OCI-LY1 (cell line): Measurements from ENCODE around the gene SASH3.
A peak's percentile ranks its signal among the peaks of the same experiment; 100 is the strongest.

Experiments used
- H2AFZ ChIP-seq: fragments of 200-600 bp; sonication (generic), shearing (Covaris generic); 2 replicates; pipeline ENCODE4 v1.6.0; 2014; ENCODE audit warnings: antibody characterized with exemption, mild to moderate bottlenecking, low read length
- H3F3A ChIP-seq: fragments of 200-600 bp; sonication (generic), shearing (Covaris generic); 2 replicates; pipeline ENCODE4 v1.6.0; 2014; ENCODE audit warnings: mild to moderate bottlenecking, antibody characterized with exemption, low read length, moderate library complexity; ENCODE audit not compliant: insufficient read depth
- H3K27ac ChIP-seq: fragments of 200-600 bp; sonication (generic); 2 replicates; pipeline ENCODE4 v1.5.1; 2014; ENCODE audit warnings: low read length, mixed run types, mild to moderate bottlenecking, low read depth; ENCODE audit not compliant: poor library complexity, severe bottlenecking
- H3K27me3 ChIP-seq: fragments of 200-600 bp; sonication (generic); 2 replicates; pipeline ENCODE4 v1.6.0; 2014; ENCODE audit warnings: antibody characterized with exemption, mild to moderate bottlenecking, low read length, moderate library complexity; ENCODE audit not compliant: insufficient read depth
- H3K36me3 ChIP-seq: fragments of 200-600 bp; sonication (generic); 2 replicates; pipeline ENCODE4 v1.6.1; 2014; ENCODE audit warnings: mild to moderate bottlenecking, antibody characterized with exemption, low read length, moderate library complexity, mixed read lengths; ENCODE audit not compliant: insufficient read depth
- H3K4me1 ChIP-seq: fragments of 200-600 bp; sonication (generic); 2 replicates; pipeline ENCODE4 v1.5.1; 2014; ENCODE audit warnings: mild to moderate bottlenecking, low read length, moderate library complexity; ENCODE audit not compliant: insufficient read depth, severe bottlenecking
- H3K4me2 ChIP-seq: fragments of 200-600 bp; sonication (generic), shearing (Covaris generic); 2 replicates; pipeline ENCODE4 v1.6.1; 2014; ENCODE audit warnings: low read length
- H3K4me3 ChIP-seq: fragments of 200-600 bp; sonication (generic); 2 replicates; pipeline ENCODE4 v1.5.1; 2014; ENCODE audit warnings: low read length, low read depth, mild to moderate bottlenecking, mixed read lengths; ENCODE audit not compliant: poor library complexity, severe bottlenecking
- H3K79me2 ChIP-seq: fragments of 200-600 bp; shearing (Covaris generic); 2 replicates; pipeline ENCODE4 v1.6.1; 2016; ENCODE audit warnings: mixed run types, low read length, mixed read lengths; ENCODE audit not compliant: insufficient read depth
- H3K9ac ChIP-seq: fragments of 200-600 bp; sonication (generic), shearing (Covaris generic); 2 replicates; pipeline ENCODE4 v1.6.1; 2014; ENCODE audit warnings: mild to moderate bottlenecking, low read length, mixed read lengths
- H3K9me2 ChIP-seq: fragments of 200-600 bp; sonication (generic), shearing (Covaris generic); 2 replicates; pipeline ENCODE4 v1.6.1; 2014; ENCODE audit warnings: low read depth, mild to moderate bottlenecking, low read length, mixed read lengths
- H3K9me3 ChIP-seq: fragments of 200-600 bp; shearing (Covaris generic); 2 replicates; pipeline ENCODE4 v1.6.1; 2014; ENCODE audit warnings: low read length, mixed read lengths
- H4K20me1 ChIP-seq: fragments of 200-600 bp; sonication (generic), shearing (Covaris generic); 2 replicates; pipeline ENCODE4 v1.6.0; 2016; ENCODE audit warnings: mild to moderate bottlenecking, low read length; ENCODE audit not compliant: insufficient read depth
- EZH2 ChIP-seq: fragments of 200-600 bp; sonication (generic), shearing (Covaris generic); IDR thresholded peaks from 2 replicates; pipeline ENCODE4 v1.8.0; 2017; ENCODE audit warnings: borderline replicate concordance, mixed run types, mild to moderate bottlenecking, antibody characterized with exemption, low read length, moderate library complexity, mixed read lengths
- TF ChIP-seq, protein P1 (sequence below): fragments of 200-600 bp; sonication (generic), shearing (Covaris generic); IDR thresholded peaks from 2 replicates; pipeline ENCODE4 v1.5.1; 2017; ENCODE audit warnings: mild to moderate bottlenecking, antibody characterized with exemption, low read length, moderate library complexity, mixed read lengths

Gene SASH3

DNA sequence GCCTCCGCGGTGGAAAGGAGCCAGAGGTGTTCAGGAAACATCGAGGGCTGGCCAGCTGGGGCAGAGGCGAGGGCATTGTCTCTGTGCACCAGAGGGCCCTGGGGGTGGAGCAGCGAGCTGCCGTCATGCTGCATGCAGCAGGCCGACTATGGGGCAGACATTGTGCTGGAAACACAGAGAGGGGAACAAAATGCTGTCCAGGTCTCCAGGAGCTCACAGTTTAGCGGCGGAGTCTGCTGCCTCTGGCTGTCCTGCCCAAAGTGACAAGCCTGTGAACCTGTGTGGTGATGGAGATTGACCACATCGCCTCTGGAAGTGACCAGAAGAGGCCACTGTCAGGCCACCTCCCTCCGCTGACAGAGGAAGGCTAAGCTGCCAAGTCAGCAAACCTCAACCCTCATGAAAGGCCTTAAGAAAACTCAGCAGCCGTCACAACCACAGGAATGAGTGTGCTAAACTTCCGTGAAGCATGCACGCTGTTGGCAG is 20.1 kb upstream of the SASH3 start:
- no peaks in the 10 kb centered on the region for H3F3A ChIP-seq
- H3K4me1 ChIP-seq: peaks cover 46% of the 10 kb centered on the region
- H3K9ac ChIP-seq: peak overlapping the region; percentile 6; the same call in 1 of the 2 replicates
- H3K4me2 ChIP-seq: peak overlapping the region; percentile 4; the same call in 1 of the 2 replicates
- H3K9me3 ChIP-seq: no peaks in the 10 kb centered on the region
- no peaks in the 10 kb centered on the region for H3K27me3 ChIP-seq
- peak overlapping the region; percentile 60 for H3K27ac ChIP-seq
- H3K79me2 ChIP-seq: no peaks in the 10 kb centered on the region
- no peak for TF ChIP-seq EZH2
- TF ChIP-seq, protein P1, sequence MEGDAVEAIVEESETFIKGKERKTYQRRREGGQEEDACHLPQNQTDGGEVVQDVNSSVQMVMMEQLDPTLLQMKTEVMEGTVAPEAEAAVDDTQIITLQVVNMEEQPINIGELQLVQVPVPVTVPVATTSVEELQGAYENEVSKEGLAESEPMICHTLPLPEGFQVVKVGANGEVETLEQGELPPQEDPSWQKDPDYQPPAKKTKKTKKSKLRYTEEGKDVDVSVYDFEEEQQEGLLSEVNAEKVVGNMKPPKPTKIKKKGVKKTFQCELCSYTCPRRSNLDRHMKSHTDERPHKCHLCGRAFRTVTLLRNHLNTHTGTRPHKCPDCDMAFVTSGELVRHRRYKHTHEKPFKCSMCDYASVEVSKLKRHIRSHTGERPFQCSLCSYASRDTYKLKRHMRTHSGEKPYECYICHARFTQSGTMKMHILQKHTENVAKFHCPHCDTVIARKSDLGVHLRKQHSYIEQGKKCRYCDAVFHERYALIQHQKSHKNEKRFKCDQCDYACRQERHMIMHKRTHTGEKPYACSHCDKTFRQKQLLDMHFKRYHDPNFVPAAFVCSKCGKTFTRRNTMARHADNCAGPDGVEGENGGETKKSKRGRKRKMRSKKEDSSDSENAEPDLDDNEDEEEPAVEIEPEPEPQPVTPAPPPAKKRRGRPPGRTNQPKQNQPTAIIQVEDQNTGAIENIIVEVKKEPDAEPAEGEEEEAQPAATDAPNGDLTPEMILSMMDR: peak; percentile 7; the same call in 1 of the 2 replicates
- H4K20me1 ChIP-seq: no peaks in the 10 kb centered on the region
- no peaks in the 10 kb centered on the region for H3K9me2 ChIP-seq
- H3K36me3 ChIP-seq: no peaks in the 10 kb centered on the region
- H2AFZ ChIP-seq: no peak overlapping the region
- no peak overlapping the region for H3K4me3 ChIP-seq

GRCh38 chrX:129760155-129760554 is 19.6 kb upstream of the SASH3 start:
- Histone ChIP-seq H3K27me3 (no peaks in the 10 kb centered on the region), H2AFZ (no peak overlapping the region), H3K4me3 (no peak overlapping the region), H3K27ac (peak overlapping the region; percentile 60), H3F3A (no peaks in the 10 kb centered on the region), H3K9me3 (no peaks in the 10 kb centered on the region), H4K20me1 (no peaks in the 10 kb centered on the region), H3K9me2 (no peaks in the 10 kb centered on the region), H3K4me1 (peaks cover 42% of the 10 kb centered on the region), H3K9ac (no peak overlapping the region; the same call in 1 of the 2 replicates), H3K4me2 (peak overlapping the region; percentile 4; the same call in 1 of the 2 replicates), H3K36me3 (no peaks in the 10 kb centered on the region), H3K79me2 (no peaks in the 10 kb centered on the region)
- TF ChIP-seq EZH2: no peak
- TF ChIP-seq, protein P1: no peak

GRCh38 chrX:129760981-129761380 is 18.8 kb upstream of the SASH3 start:
- no peaks in the 10 kb centered on the region for H3F3A ChIP-seq
- H4K20me1 ChIP-seq: no peaks in the 10 kb centered on the region
- TF ChIP-seq EZH2: no peak
- TF ChIP-seq, protein P1: no peak
- peaks cover 37% of the 10 kb centered on the region for H3K4me1 ChIP-seq
- H3K4me2 ChIP-seq: no peak overlapping the region
- no peak overlapping the region for H2AFZ ChIP-seq
- H3K9ac ChIP-seq: no peak overlapping the region
- no peaks in the 10 kb centered on the region for H3K36me3 ChIP-seq
- no peak overlapping the region for H3K4me3 ChIP-seq
- H3K9me2 ChIP-seq: no peaks in the 10 kb centered on the region
- H3K27ac ChIP-seq: peak overlapping the region; percentile 60
- H3K79me2 ChIP-seq: no peaks in the 10 kb centered on the region
- no peaks in the 10 kb centered on the region for H3K27me3 ChIP-seq
- H3K9me3 ChIP-seq: no peaks in the 10 kb centered on the region
